ENCODE results near the gene DSEL. TPM values are rescaled to one million over a fixed set of nuclear protein-coding genes. Genes with fewer than 3 reads are reported as not detected.

DSEL gene
- total RNA-seq (0.32 and 0.37 TPM in 2 replicates), polyA plus RNA-seq (0.10 and 0.25 TPM in 2 replicates), polyA minus RNA-seq (0.17 and 0.21 TPM in 2 replicates)
- 0.70 TPM for total RNA-seq (2013)

DNA sequence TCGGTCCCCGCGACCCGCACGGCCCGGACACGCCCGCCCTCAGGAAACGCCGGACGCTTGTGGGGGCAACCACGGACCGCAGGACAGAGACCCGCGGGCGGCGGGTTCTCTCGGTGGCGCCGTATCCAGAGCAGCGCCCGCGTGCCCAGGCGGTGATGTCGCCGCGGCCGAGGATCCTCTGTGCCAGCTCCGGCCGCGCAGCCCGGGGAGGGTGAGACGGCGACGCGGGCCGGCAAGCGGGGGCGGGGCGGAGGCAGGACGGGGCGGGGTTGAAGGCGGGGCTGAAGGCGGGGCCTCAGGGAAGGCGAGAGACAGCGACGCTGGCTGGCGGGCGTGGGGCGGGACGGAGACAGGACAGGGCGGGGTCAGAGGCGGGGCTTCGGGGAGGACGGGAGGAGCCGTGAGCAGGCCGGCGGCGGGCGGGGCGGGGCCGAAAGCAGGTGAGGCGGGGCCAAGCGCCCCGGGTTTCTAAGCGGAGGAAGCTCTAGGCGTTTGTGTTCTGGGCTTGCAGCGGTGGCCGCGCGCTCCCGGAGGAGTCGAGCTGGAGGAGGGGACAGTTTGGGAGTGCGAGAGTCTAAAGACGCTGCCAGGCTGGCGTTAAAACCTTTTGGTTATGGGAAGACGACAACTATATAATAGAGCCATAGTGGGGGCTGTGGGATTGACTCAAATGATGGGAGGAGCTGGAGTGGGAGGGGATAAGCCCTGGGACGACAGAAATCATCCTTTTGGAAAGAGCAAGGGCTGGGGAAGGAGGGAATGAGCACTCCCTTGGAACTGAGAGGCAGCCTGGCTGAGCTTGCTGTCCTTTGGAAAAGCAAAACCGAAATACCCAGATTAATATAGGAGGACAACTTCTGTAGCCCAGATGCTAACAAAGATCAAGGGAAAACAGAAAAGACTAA, at the start of gene DSEL:
DSEL (minus strand) TSS at position 182 of the 905 bp plus-strand sequence. CDS start 2,112 bp downstream, outside the sequence.
- Histone ChIP-seq H3K79me2 (ENCODE audit: control insufficient read depth, insufficient read depth, low read length) (no peaks in the 10 kb centered on the region), H2AFZ (ENCODE audit: insufficient read depth, low read depth, low read length, poor library complexity, severe bottlenecking) (peak within 1 kb of the TSS; percentile 93), H3K4me1 (ENCODE audit: control insufficient read depth in 2 of 2, insufficient read depth in 2 of 2, low read length in 2 of 2) (peaks cover 6 to 17% of the 10 kb centered on the region in 2 donors), H3K4me2 (replicated peaks; ENCODE audit: low read depth, low read length, poor library complexity, severe bottlenecking) (peak within 1 kb of the TSS; percentile 87), H3K9me3 (ENCODE audit: control extremely low read depth in 1 of 3, control insufficient read depth in 2 of 3, insufficient read depth in 1 of 3, low read length in 2 of 3) (no peaks in the 10 kb centered on the region), H3K4me3 (ENCODE audit: control extremely low read depth in 1 of 5, extremely low read depth in 1 of 5, insufficient read depth in 1 of 5, low read depth in 2 of 5, low read length in 4 of 5) (peak within 1 kb of the TSS; percentile 49 to 76 (median 71)), H4K20me1 (ENCODE audit: control insufficient read depth, insufficient read depth, low read length, poor library complexity, severe bottlenecking) (no peaks in the 10 kb centered on the region), H3K36me3 (replicated peaks in 1 of 2; ENCODE audit: control extremely low read depth in 1 of 2, control insufficient read depth in 1 of 2, extremely low read depth in 1 of 2, insufficient read depth in 2 of 2, low read length in 1 of 2) (no peaks in the 10 kb centered on the region), H3K27me3 (replicated peaks in 1 of 4; ENCODE audit: control extremely low read depth in 1 of 4, control insufficient read depth in 3 of 4, insufficient read depth in 4 of 4, low read length in 3 of 4) (peaks cover 0 to 24% (median 17%) of the 10 kb centered on the region in 4 experiments), H3K27ac (ENCODE audit: low read length in 2 of 2) (no peak within 1 kb of the TSS), H3K9ac (ENCODE audit: low read length) (peak within 1 kb of the TSS; percentile 73)
- peak within 1 kb of the TSS; percentile 93 for H3K4me3 Mint-ChIP-seq
- CTCF ChIA-PET, result interaction anchor here (1.0 to 2.3 kb wide), 3 partner anchors 54 to 1226 kb away, joined by 3 to 18 read pairs (median 5); no protein-coding TSS in a partner anchor
- peak within 1 kb of the TSS; percentile 34 for H3K27ac Mint-ChIP-seq
- H3K9me3 Mint-ChIP-seq (ENCODE audit: insufficient read depth), result no peaks in the 10 kb centered on the region
- peak; percentile 94 for DNase-seq
- POLR2A ChIA-PET, result no interaction called here
- H3K27me3 Mint-ChIP-seq, result peaks cover 17% of the 10 kb centered on the region
- peaks cover 20% of the 10 kb centered on the region for H3K4me1 Mint-ChIP-seq
- peak; percentile 99 for ATAC-seq (ENCODE audit: low read depth)
- under 1% methylated on average over 77 of the region's 79 CpGs for WGBS (ENCODE audit: insufficient coverage)
- intact Hi-C loops (cut with micrococcal nuclease), result loop anchor here (1.0 kb wide), 1 partner anchor 48 kb away; no protein-coding TSS in a partner anchor
- TF ChIP-seq, protein P1, sequence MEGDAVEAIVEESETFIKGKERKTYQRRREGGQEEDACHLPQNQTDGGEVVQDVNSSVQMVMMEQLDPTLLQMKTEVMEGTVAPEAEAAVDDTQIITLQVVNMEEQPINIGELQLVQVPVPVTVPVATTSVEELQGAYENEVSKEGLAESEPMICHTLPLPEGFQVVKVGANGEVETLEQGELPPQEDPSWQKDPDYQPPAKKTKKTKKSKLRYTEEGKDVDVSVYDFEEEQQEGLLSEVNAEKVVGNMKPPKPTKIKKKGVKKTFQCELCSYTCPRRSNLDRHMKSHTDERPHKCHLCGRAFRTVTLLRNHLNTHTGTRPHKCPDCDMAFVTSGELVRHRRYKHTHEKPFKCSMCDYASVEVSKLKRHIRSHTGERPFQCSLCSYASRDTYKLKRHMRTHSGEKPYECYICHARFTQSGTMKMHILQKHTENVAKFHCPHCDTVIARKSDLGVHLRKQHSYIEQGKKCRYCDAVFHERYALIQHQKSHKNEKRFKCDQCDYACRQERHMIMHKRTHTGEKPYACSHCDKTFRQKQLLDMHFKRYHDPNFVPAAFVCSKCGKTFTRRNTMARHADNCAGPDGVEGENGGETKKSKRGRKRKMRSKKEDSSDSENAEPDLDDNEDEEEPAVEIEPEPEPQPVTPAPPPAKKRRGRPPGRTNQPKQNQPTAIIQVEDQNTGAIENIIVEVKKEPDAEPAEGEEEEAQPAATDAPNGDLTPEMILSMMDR (IDR thresholded peaks at IDR 0.05), result no peak
- TF ChIP-seq EZH2 (IDR thresholded peaks at IDR 0.05; ENCODE audit: borderline replicate concordance, insufficient read depth, low read depth, low read length, poor library complexity, severe bottlenecking), result no peak

DNA sequence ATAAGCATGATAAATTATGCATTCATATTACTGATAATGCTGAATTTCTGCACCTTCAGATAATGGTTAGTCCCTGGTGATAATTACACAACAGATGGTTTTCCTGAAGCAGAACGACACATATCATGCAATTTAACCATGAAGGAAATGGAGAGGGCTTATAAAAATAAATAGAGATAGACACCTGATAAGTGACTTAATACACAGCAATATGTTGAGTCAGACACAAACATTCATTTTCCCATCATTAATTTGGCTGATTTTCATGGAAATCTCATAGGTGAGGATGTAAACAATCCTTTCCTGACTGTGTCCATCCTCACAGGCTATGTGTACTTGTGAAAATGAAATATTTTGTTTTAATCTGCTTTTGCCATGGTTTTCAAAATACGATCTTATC, 36.9 kb upstream of the DSEL start:
- ChIA-PET POLR2A (no interaction called here), CTCF (no interaction called here)
- DNase-seq (no peak), ATAC-seq (ENCODE audit: low read depth) (no peak)
- intact Hi-C loops (cut with micrococcal nuclease), result no loop called here
- no CpG with 5 or more reads among the region's 2 CpGs for WGBS (ENCODE audit: insufficient coverage)
- no peak overlapping the region for H3K4me3 ChIP-seq (ENCODE audit: control extremely low read depth in 1 of 5, extremely low read depth in 1 of 5, insufficient read depth in 1 of 5, low read depth in 2 of 5, low read length in 4 of 5)
- no peaks in the 10 kb centered on the region for H3K27me3 Mint-ChIP-seq
- TF ChIP-seq, protein P1 (IDR thresholded peaks at IDR 0.05), result no peak
- no peak for TF ChIP-seq EZH2 (IDR thresholded peaks at IDR 0.05; ENCODE audit: borderline replicate concordance, insufficient read depth, low read depth, low read length, poor library complexity, severe bottlenecking)
- no peaks in the 10 kb centered on the region for H4K20me1 ChIP-seq (ENCODE audit: control insufficient read depth, insufficient read depth, low read length, poor library complexity, severe bottlenecking)
- no peaks in the 10 kb centered on the region for H3K9me3 Mint-ChIP-seq (ENCODE audit: insufficient read depth)
- no peaks in the 10 kb centered on the region for H3K4me1 ChIP-seq (ENCODE audit: control insufficient read depth in 2 of 2, insufficient read depth in 2 of 2, low read length in 2 of 2)
- no peaks in the 10 kb centered on the region for H3K79me2 ChIP-seq (ENCODE audit: control insufficient read depth, insufficient read depth, low read length)
- H3K4me3 Mint-ChIP-seq, result no peak overlapping the region
- H3K4me2 ChIP-seq (replicated peaks; ENCODE audit: low read depth, low read length, poor library complexity, severe bottlenecking), result no peak overlapping the region
- H3K27ac Mint-ChIP-seq, result no peak overlapping the region
- no peaks in the 10 kb centered on the region for H3K36me3 ChIP-seq (replicated peaks in 1 of 2; ENCODE audit: control extremely low read depth in 1 of 2, control insufficient read depth in 1 of 2, extremely low read depth in 1 of 2, insufficient read depth in 2 of 2, low read length in 1 of 2)
- H3K9me3 ChIP-seq (ENCODE audit: control extremely low read depth in 1 of 3, control insufficient read depth in 2 of 3, insufficient read depth in 1 of 3, low read length in 2 of 3), result no peaks in the 10 kb centered on the region
- H2AFZ ChIP-seq (ENCODE audit: insufficient read depth, low read depth, low read length, poor library complexity, severe bottlenecking), result no peak overlapping the region
- H3K9ac ChIP-seq (ENCODE audit: low read length), result no peak overlapping the region
- H3K4me1 Mint-ChIP-seq, result no peaks in the 10 kb centered on the region
- no peak overlapping the region for H3K27ac ChIP-seq (ENCODE audit: low read length in 2 of 2)
- H3K27me3 ChIP-seq (replicated peaks in 1 of 4; ENCODE audit: control extremely low read depth in 1 of 4, control insufficient read depth in 3 of 4, insufficient read depth in 4 of 4, low read length in 3 of 4), result no peaks in the 10 kb centered on the region
